DND-41 (cell line): ENCODE results near the gene LINGO1.

Source experiments
- EZH2 ChIP-seq: IDR thresholded peaks from 3 replicates; pipeline ENCODE4 v1.6.1; 2012; ENCODE audit warnings: borderline replicate concordance, low read depth, mild to moderate bottlenecking, moderate library complexity, low read length, inconsistent platforms; ENCODE audit not compliant: severe bottlenecking
- TF ChIP-seq, protein P1 (sequence below): IDR thresholded peaks from 2 replicates; pipeline ENCODE4 v1.5.1; 2012; ENCODE audit warnings: borderline replicate concordance, low read length, moderate library complexity, mild to moderate bottlenecking; ENCODE audit not compliant: poor library complexity, severe bottlenecking; ENCODE audit errors: extremely low read depth

DNA sequence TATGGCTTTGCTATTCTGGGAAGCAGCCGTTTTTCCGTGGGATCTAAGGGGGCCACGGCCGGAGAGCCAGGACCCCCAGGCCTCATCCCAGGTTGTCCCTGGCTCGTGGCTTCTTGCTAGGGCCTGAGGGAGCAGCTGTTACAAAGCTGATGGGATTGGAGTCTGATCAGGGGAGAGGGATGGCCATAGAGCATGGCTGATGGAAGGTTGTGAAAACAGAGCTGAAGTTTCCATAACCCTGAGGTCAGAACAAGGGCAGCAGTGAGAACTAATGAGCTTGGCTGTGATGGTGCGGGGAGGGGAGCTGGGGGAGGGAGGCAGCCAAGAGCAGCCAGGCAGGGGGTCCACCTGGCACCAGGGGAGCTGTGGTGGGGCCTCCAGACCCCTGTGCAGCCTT is 63.0 kb downstream of the LINGO1 start:
- TF ChIP-seq, protein P1, sequence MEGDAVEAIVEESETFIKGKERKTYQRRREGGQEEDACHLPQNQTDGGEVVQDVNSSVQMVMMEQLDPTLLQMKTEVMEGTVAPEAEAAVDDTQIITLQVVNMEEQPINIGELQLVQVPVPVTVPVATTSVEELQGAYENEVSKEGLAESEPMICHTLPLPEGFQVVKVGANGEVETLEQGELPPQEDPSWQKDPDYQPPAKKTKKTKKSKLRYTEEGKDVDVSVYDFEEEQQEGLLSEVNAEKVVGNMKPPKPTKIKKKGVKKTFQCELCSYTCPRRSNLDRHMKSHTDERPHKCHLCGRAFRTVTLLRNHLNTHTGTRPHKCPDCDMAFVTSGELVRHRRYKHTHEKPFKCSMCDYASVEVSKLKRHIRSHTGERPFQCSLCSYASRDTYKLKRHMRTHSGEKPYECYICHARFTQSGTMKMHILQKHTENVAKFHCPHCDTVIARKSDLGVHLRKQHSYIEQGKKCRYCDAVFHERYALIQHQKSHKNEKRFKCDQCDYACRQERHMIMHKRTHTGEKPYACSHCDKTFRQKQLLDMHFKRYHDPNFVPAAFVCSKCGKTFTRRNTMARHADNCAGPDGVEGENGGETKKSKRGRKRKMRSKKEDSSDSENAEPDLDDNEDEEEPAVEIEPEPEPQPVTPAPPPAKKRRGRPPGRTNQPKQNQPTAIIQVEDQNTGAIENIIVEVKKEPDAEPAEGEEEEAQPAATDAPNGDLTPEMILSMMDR: no peak
- TF ChIP-seq EZH2: no peak
